Islet of Langerhans (tissue), 1 donor: Measurements from ENCODE around the gene ZMYM3.

Experiments used
- FAIRE-seq: peaks from one replicate; lab custom pipeline; 2011; peaks lifted over from hg19 to GRCh38; lab: Jason Lieb, UNC

The ZMYM3 gene

DNA sequence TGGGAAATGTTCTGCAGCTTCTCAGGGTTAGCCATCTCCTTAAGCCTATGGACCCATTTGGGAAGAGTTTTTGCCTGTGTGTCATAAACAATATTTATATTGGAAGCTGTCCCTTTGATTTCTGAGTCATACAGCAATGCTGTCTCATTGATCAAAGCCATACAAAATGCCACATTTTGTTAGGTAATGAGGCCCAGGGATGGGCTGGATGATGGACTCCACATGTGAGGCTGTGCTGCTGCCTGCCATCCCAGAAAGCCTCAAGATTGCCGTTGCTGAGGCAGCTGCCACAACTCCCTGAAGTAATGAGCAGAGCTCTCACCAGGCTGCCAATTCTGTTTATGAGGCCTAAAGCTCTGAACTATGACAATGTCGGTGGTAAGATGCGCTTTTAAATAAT, 43.1 kb downstream of the ZMYM3 start:
- FAIRE-seq: no peak

DNA sequence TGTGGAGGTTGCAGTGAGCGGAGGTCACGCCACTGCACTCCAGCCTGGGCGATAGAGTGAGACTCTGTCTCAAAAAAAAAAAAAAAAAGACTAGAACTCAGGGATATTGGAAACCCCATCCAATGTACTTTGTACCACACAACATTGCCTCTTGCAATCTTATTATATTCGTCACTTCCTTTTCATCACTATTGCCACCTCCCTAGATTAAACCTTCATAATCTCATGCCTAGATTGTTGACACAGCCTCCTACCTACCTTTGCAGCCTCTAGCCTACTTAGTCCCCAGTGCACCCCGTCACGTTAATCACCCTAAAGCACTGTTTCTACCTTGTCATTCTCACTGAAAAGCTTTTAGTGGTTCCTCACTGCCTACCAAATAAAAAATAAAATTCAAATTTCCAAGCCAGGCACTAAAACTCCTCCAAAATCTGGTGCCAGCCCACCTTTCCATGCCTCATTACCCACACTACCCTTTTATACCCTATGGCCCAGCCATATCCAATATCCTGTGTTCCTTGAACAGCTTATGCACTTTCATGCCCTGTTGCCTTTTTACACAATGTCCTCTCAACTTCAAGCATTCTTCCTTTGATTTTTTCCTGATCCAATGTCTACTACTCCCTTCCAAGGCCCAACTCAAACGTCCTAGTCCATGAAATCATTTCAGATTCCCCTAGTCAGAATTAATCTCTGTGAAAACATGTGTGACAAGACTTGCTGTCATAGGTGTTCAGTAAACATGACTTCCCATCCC, 54.5 kb downstream of the ZMYM3 start:
- FAIRE-seq: no peak

DNA sequence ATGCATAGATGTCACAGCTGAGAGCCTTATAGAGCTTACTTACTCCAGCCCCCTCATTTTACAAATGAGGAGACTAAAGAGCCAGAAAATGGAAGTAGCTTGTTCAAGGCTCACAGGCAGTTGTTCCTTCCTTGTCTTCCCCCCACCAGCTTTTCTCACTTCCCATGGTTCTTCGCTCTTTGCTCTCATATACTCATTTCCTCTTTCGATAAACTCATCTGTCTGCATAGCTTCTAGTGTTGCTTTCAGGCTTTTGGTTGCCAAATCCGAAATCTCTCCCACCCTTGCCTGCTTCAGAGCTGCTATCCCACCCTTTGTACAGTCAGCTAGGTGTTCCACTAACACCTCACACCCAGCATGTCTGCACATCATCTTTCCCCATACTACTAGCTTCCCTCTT, 55.9 kb downstream of the ZMYM3 start:
- no peak for FAIRE-seq

DNA sequence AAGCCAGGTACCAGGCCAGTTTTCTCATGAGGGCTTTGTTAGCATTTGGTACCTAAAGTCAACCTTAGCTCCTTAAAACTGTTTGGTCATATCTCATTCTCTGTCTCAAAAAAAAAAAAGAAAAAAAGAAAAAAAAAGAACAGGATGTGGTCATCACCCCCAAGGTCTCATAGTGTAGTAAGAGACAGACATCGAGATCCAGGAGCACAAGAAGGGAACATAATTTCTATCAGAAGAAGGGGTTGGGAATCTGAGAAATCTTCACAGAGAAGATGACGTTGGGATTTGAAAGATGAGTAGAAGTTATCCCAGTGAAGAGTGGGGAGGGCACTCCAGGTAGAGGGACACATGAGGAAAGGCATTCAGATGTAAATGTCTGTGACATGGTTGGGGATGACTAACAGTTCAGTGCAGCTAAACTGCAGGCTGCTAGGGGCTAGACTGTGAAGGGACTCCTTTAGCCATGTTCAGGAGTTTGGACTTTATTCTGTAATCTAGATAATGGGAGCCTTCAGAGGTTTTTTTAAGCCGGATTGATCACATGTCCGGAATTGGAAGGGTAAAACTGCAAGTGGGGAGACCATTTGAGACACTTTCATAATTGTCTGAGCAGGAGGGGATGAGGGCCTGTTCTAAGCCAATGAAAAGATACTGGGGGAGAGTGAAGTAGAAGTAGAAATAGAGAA, 57.8 kb downstream of the ZMYM3 start:
- no peak for FAIRE-seq

DNA sequence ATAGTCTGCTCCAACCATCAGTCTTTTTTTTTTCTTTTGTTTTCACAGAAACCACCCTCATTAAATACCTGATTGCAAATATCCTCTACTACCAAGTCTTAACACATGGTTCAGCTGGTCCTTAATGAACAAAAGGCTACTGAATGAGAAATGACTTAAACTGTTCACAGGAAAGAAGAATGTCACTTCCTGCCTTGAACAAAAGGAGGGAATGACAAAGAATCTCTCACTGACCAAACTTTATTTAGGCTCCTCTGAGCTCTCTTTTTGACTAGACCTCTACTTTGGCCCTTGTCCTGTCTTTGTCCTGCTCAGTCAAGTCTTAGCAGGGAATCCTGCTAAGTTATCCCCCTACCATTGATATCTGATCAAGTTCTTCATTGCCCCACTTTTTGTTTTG, 62.7 kb downstream of the ZMYM3 start:
- FAIRE-seq: no peak
